ENCODE measurements around the gene USP37. TPM values are rescaled to one million over a fixed set of nuclear protein-coding genes. Genes with fewer than 3 reads are reported as not detected.

Gene USP37
- total and polyA plus RNA-seq, 2 of the 13 experiments (the other 11 are each of a cell fraction or from before 2014, with no cell fraction given), result 6.5 to 30.6 TPM

GRCh38 chr2:218568190-218569037 lies at the start of gene USP37, which contains the start of gene CNOT9 (continued):
- TF ChIP-seq POGZ (CRISPR knock-in tag; IDR thresholded peaks at IDR 0.05) (peak; percentile 78), DMTF1 (CRISPR knock-in tag; IDR thresholded peaks at IDR 0.05) (0 out of 2 replicates have a peak, but pooled peaks have one; percentile 89), MIER3 (CRISPR knock-in tag; IDR thresholded peaks at IDR 0.05; ENCODE audit: borderline replicate concordance) (peak; percentile 66; the same call in 1 of the 2 replicates), POLR2AphosphoS2 (IDR thresholded peaks at IDR 0.05; ENCODE audit: low read depth, low read length) (no peak), MLX (CRISPR knock-in tag; IDR thresholded peaks at IDR 0.05) (peak; percentile 43), REL (CRISPR knock-in tag; conservative IDR thresholded peaks at IDR 0.05) (peak; percentile 92; the same call in 1 of the 2 replicates), ZNF839 (CRISPR knock-in tag; IDR thresholded peaks at IDR 0.05; ENCODE audit: borderline replicate concordance) (peak; percentile 100), ZNF704 (CRISPR knock-in tag; IDR thresholded peaks at IDR 0.05; ENCODE audit: borderline replicate concordance) (peak; percentile 98; the same call in 1 of the 2 replicates), ARID2 (CRISPR knock-in tag; IDR thresholded peaks at IDR 0.05; ENCODE audit: borderline replicate concordance) (peak; percentile 98), ZNF580 (CRISPR knock-in tag; IDR thresholded peaks at IDR 0.05; ENCODE audit: borderline replicate concordance, low read depth) (peak; percentile 96; the same call in 1 of the 2 replicates), ZNF850 (CRISPR knock-in tag; conservative IDR thresholded peaks at IDR 0.05) (no peak; the same call in 1 of the 2 replicates), NR3C1 (CRISPR knock-in tag; IDR thresholded peaks at IDR 0.05) (no peak), KIAA2018 (CRISPR knock-in tag; IDR thresholded peaks at IDR 0.05; ENCODE audit: borderline replicate concordance) (peak; percentile 99; the same call in 1 of the 2 replicates), FIP1L1 (IDR thresholded peaks at IDR 0.05; ENCODE audit: borderline replicate concordance, insufficient read depth, low read depth, low read length) (peak; percentile 39; the same call in 1 of the 2 replicates)

Data from HepG2 (cell line).